DOHH2 (cell line): ENCODE measurements around the gene SHPK.

Experiments
- CTCF ChIP-seq: fragments of 200-600 bp; sonication (generic); IDR thresholded peaks from one replicate; pipeline ENCODE4 v1.5.1; 2014; ENCODE audit warnings: antibody characterized with exemption, mild to moderate bottlenecking, low read depth, low read length; ENCODE audit not compliant: poor library complexity, severe bottlenecking
- EZH2phosphoT487 ChIP-seq: fragments of 200-600 bp; sonication (generic); IDR thresholded peaks from 2 replicates; pipeline ENCODE4 v1.6.1; 2017; ENCODE audit warnings: borderline replicate concordance, mild to moderate bottlenecking, antibody characterized with exemption, low read length, moderate library complexity, mixed read lengths

GRCh38 chr17:3683054-3683511 lies 47.0 kb upstream of the SHPK start:
- TF ChIP-seq CTCF (peak; percentile 99), EZH2phosphoT487 (no peak)
